Measurements from ENCODE around the gene STK39.

DNA sequence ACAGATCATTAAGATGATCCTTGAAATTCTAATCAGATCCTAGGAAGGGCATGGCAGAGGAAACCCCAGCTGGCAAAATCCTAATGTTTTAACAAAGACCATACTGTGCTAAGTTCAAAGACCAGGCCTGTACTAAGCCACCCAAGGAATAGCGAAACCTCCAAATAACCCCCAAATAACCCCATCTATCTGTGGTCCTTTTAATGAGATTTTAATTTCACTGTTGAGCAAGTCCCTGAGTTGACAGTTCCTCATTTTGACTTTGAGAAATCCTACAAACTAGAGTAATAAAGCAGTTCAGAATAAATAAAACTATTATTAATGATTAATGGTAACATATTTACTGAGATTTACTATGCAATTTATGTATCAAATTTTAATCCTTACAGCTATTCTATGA, 259.8 kb downstream of the STK39 start:
- no peak for TF ChIP-seq EZH2 (IDR thresholded peaks at IDR 0.05; ENCODE audit: insufficient read depth, poor library complexity, severe bottlenecking)
- no peak for TF ChIP-seq EZH2phosphoT487 (IDR thresholded peaks at IDR 0.05; ENCODE audit: insufficient read depth, low read depth)

Measured in GM23248 (cell line).